ENCODE measurements around the gene VMO1. TPM values are rescaled to one million over a fixed set of nuclear protein-coding genes. Genes with fewer than 3 reads are reported as not detected.

VMO1 gene
- polyA plus RNA-seq, 3 donors from 2014 or later, result not detected

DNA sequence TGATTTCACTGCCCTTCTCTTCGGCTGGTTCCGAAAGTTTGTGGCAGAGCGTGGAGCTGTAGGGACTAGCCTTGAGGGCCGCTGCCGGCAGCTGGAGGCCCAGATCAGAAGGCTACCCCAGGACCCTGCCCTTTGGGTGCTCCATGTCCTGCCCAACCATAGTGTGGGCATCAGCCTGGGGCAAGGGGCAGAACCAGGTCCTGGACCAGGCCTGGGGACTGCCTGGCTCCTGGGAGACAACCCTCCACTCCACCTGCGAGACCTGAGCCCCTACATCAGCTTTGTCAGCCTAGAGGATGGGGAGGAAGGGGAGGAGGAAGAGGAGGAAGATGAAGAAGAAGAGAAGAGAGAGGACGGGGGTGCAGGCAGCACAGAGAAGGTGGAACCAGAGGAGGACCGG is 45.6 kb downstream of the VMO1 start:
- no peaks in the 10 kb centered on the region for H3K9me3 Mint-ChIP-seq
- peak overlapping the region in 2 of 6 donors; percentile 53 to 69 for H3K27ac Mint-ChIP-seq
- peak overlapping the region; percentile 85 to 89 (median 86) for H3K4me3 Mint-ChIP-seq
- H3K27me3 Mint-ChIP-seq (ENCODE audit: low read depth in 3 of 3), result peaks cover 15 to 18% (median 16%) of the 10 kb centered on the region in 3 donors
- H3K36me3 Mint-ChIP-seq, result no peaks in the 10 kb centered on the region
- peaks cover 16 to 17% of the 10 kb centered on the region in 2 donors for H3K4me1 Mint-ChIP-seq
- DNase-seq, result no peak

DNA sequence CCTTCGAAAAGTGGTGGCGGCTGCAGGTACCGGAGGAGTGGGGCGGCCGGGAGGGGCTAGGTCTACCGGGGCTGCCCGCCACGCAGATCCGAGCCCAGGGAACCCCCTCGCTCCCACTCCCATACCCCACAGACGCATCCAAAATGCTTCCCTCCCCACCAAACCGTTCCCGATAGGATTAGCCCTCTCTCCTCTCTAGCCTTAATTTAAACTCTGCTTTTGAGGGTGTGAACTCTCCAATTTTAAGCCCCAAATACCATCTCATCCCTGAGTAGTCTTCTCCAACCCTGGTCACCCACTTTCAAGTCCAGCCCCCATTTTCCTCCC is 46.2 kb downstream of the VMO1 start:
- H3K4me1 Mint-ChIP-seq, result peaks cover 16 to 17% of the 10 kb centered on the region in 2 donors
- DNase-seq, result no peak
- peak overlapping the region in 3 of 6 donors; percentile 53 to 73 (median 69) for H3K27ac Mint-ChIP-seq
- H3K36me3 Mint-ChIP-seq, result no peaks in the 10 kb centered on the region
- H3K9me3 Mint-ChIP-seq, result no peaks in the 10 kb centered on the region
- H3K27me3 Mint-ChIP-seq (ENCODE audit: low read depth in 3 of 3), result peaks cover 14 to 18% (median 16%) of the 10 kb centered on the region in 3 donors
- H3K4me3 Mint-ChIP-seq, result peak overlapping the region; percentile 85 to 89 (median 86)

GRCh38 chr17:4739122-4740024 is 46.8 kb downstream of the VMO1 start, which contains the start of the genes CXCL16 and ZMYND15:
TSS of gene CXCL16 (minus strand) at chr17:4739928. CDS start at chr17:4739339, 589 bp downstream.
TSS of gene ZMYND15 (plus strand) at chr17:4739833. CDS start at chr17:4740549, 716 bp downstream.
- H3K4me1 Mint-ChIP-seq, result peaks cover 16 to 17% of the 10 kb centered on the region in 2 donors
- no peaks in the 10 kb centered on the region for H3K9me3 Mint-ChIP-seq
- peaks cover 14 to 18% (median 16%) of the 10 kb centered on the region in 3 donors for H3K27me3 Mint-ChIP-seq (ENCODE audit: low read depth in 3 of 3)
- H3K27ac Mint-ChIP-seq, result peak within 1 kb of the TSS in 3 of 6 donors; percentile 53 to 73 (median 69)
- H3K4me3 Mint-ChIP-seq, result peak within 1 kb of the TSS; percentile 85 to 89 (median 86)
- DNase-seq, result peak; percentile 46 to 54 (median 51)
- H3K36me3 Mint-ChIP-seq, result peaks cover 0 to 3% (median 0%) of the 10 kb centered on the region in 3 donors

DNA sequence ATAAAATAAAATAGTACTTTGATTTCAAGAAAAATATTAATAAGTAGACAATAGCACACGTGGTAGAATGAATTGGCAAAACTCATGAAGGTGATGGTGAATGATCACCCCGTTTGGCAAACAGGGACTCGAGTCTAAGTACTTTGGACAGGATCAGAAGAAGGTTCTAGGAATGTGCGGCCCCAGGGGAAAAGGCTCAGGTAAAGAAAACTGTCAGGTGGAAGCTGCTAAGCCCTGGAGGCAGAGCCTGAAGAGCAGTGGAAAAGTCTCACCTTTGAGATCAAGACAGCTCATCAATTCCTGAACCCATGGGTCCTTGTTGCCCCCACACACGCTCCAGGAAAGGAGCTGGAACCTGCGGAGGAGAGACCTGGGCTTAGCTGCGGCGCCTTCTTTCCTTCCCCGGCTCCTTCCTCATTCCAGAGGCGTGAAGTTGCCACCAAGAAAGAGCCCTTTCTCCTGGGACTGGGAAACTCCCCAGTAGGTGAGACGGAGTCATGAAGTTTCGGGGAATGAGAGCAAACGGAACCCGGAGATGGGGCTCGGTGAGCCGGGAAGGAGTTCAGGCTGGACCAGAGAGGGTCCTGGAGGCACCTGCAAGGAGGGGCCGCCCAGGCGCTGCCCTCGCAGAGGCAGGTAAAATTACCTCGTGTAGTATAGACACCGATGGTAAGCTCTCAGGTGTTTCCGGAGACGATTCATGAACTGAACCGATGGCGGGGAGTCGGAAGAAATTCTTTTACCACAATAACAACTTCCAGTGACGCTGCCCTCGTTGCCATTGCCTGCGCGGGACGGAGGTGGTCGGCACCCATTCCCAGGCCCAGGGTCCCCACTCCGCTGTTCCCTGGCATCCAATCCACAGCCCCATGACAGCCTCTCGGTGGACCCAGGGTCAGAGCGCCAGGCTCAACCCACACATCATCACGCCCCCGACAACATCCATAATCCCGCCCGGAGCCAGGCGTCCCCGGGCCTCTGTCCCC is 47.7 kb downstream of the VMO1 start:
- Mint-ChIP-seq H3K36me3 (peaks cover 0 to 4% (median 0%) of the 10 kb centered on the region in 3 donors), H3K9me3 (no peaks in the 10 kb centered on the region), H3K27ac (peak overlapping the region in 1 of 6 donors; percentile 27), H3K4me3 (peak overlapping the region; percentile 77 to 86 (median 81)), H3K27me3 (ENCODE audit: low read depth in 3 of 3) (peaks cover 14 to 18% (median 15%) of the 10 kb centered on the region in 3 donors), H3K4me1 (peaks cover 17 to 18% of the 10 kb centered on the region in 2 donors)
- DNase-seq, result no peak

GRCh38 chr17:4735876-4736651 is 50.1 kb downstream of the VMO1 start:
- Mint-ChIP-seq H3K36me3 (peaks cover 0 to 4% (median 0%) of the 10 kb centered on the region in 3 donors), H3K4me3 (no peak overlapping the region), H3K9me3 (no peaks in the 10 kb centered on the region), H3K27ac (peak overlapping the region in 1 of 6 donors; percentile 41), H3K27me3 (ENCODE audit: low read depth in 3 of 3) (peaks cover 11 to 20% (median 15%) of the 10 kb centered on the region in 3 donors), H3K4me1 (peaks cover 32 to 34% of the 10 kb centered on the region in 2 donors)
- no peak for DNase-seq

Other genes with a start within 250 kb of the VMO1 start
- gene MYBBP1A, start 231.0 kb downstream of the VMO1 start, polyA plus RNA-seq, result 10 to 100 TPM in 1 of 3 donors, 1 to 10 TPM in 2; 3.5 to 21.9 (median 7.2) TPM
- gene GGT6, start 225.8 kb downstream of the VMO1 start, polyA plus RNA-seq, result not detected
- not detected for gene SMTNL2, start 201.8 kb downstream of the VMO1 start, polyA plus RNA-seq
- not detected for gene ALOX15, start 144.7 kb downstream of the VMO1 start, polyA plus RNA-seq
- 10 to 100 TPM in 1 of 3 donors, 1 to 10 TPM in 2; 3.8 to 11.1 (median 4.6) TPM for gene PELP1, start 82.2 kb downstream of the VMO1 start, polyA plus RNA-seq
- gene ARRB2, start 75.7 kb downstream of the VMO1 start, polyA plus RNA-seq, result 10 to 100 TPM; 46.0 to 70.9 (median 60.4) TPM
- gene MED11, start 54.9 kb downstream of the VMO1 start, polyA plus RNA-seq, result 10 to 100 TPM; 26.2 to 52.1 (median 37.6) TPM
- not detected for gene ZMYND15, start 46.5 kb downstream of the VMO1 start, polyA plus RNA-seq
- gene CXCL16, start 46.4 kb downstream of the VMO1 start, polyA plus RNA-seq, result 1 to 10 TPM; 1.1 to 2.2 (median 1.1) TPM
- not detected for gene TM4SF5, start 14.5 kb downstream of the VMO1 start, polyA plus RNA-seq
- under 1 TPM in 2 of 3 donors, not detected in 1; 0.57 to 0.74 TPM for gene GLTPD2, start 2.6 kb upstream of the VMO1 start, polyA plus RNA-seq
- 100 to 1,000 TPM; 327 to 701 (median 348) TPM for gene PSMB6, start 9.8 kb upstream of the VMO1 start, polyA plus RNA-seq
- gene PLD2, start 20.8 kb upstream of the VMO1 start, polyA plus RNA-seq, result 1 to 10 TPM in 1 of 3 donors, under 1 TPM in 1, not detected in 1; 0.78 to 2.0 TPM
- gene MINK1, start 47.0 kb upstream of the VMO1 start, polyA plus RNA-seq, result 10 to 100 TPM in 1 of 3 donors, 1 to 10 TPM in 2; 2.0 to 13.5 (median 3.8) TPM
- gene C17orf107, start 113.2 kb upstream of the VMO1 start, polyA plus RNA-seq, result 1 to 10 TPM in 2 of 3 donors, under 1 TPM in 1; 0.22 to 1.7 (median 1.3) TPM
- 1 to 10 TPM; 2.7 to 4.9 (median 3.9) TPM for gene CHRNE, start 116.7 kb upstream of the VMO1 start, polyA plus RNA-seq
- gene GP1BA, start 145.9 kb upstream of the VMO1 start, polyA plus RNA-seq, result 1 to 10 TPM in 1 of 3 donors, under 1 TPM in 1, not detected in 1; 0.38 to 1.3 TPM
- gene SLC25A11, start 153.7 kb upstream of the VMO1 start, polyA plus RNA-seq, result 100 to 1,000 TPM; 139 to 196 (median 139) TPM
- gene RNF167, start 153.9 kb upstream of the VMO1 start, polyA plus RNA-seq, result 10 to 100 TPM; 62.3 to 78.2 (median 73.1) TPM
- gene PFN1, start 162.2 kb upstream of the VMO1 start, polyA plus RNA-seq, result 1,000 to 10,000 TPM; 3,573 to 4,444 (median 3,740) TPM
- gene ENO3, start 164.8 kb upstream of the VMO1 start, polyA plus RNA-seq, result 1 to 10 TPM; 1.6 to 4.2 (median 4.1) TPM
- 100 to 1,000 TPM; 117 to 164 (median 155) TPM for gene SPAG7, start 181.5 kb upstream of the VMO1 start, polyA plus RNA-seq
- 10 to 100 TPM in 2 of 3 donors, 1 to 10 TPM in 1; 2.5 to 22.9 (median 12.0) TPM for gene CAMTA2, start 201.3 kb upstream of the VMO1 start, polyA plus RNA-seq
- gene INCA1, start 211.2 kb upstream of the VMO1 start, polyA plus RNA-seq, result under 1 TPM in 2 of 3 donors, not detected in 1; 0.29 to 0.35 TPM
- gene KIF1C, start 211.6 kb upstream of the VMO1 start, polyA plus RNA-seq, result 1 to 10 TPM in 2 of 3 donors, under 1 TPM in 1; 0.76 to 5.7 (median 4.0) TPM
- not detected for gene SLC52A1, start 249.1 kb upstream of the VMO1 start, polyA plus RNA-seq

Measured in immature natural killer cell (primary cell).